PC-9 (cell line): ENCODE data around the gene BMP2K. TPM values are rescaled to one million over a fixed set of nuclear protein-coding genes. Genes with fewer than 3 reads are reported as not detected.

Experiments used
- BruUV-seq: library from RNA; stranded (reverse); fragments of 400-500 nt; replicated peaks from 2 replicates; lab custom pipeline; 2021; lab: Mats Ljungman, UMichigan
- CTCF ChIA-PET: fragments of 300-600 bp; sonication (Branson Sonifier 250); formaldehyde crosslinking; loops from one replicate; lab custom pipeline; 2022; ENCODE audit warnings: antibody characterized with exemption; lab: Charles Lee
- POLR2A ChIA-PET: fragments of 300-600 bp; sonication (Branson Sonifier 250); formaldehyde crosslinking; loops from one replicate; lab custom pipeline; 2022; ENCODE audit warnings: antibody characterized with exemption; ENCODE audit not compliant: unreplicated experiment; lab: Charles Lee
- DNase-seq, 2 experiments: peaks; one replicate each; pipeline versions ENCODE4 v3.0.0 to v3.0.0-alpha.2; 2015 to 2022; ENCODE audit warnings: mixed read lengths in 1 of 2
- H2AFZ ChIP-seq: fragments of 200-600 bp; sonication (generic); 2 replicates; pipeline ENCODE4 v1.8.1; 2017; ENCODE audit warnings: antibody characterized with exemption
- H3F3A ChIP-seq: fragments of 200-600 bp; sonication (generic); 2 replicates; pipeline ENCODE4 v1.8.1; 2017; ENCODE audit warnings: antibody characterized with exemption, mild to moderate bottlenecking, low read depth; ENCODE audit not compliant: insufficient read depth
- H3K27ac ChIP-seq: fragments of 200-600 bp; sonication (generic); 2 replicates; pipeline ENCODE4 v1.6.1; 2016; ENCODE audit warnings: mixed run types
- H3K27me3 ChIP-seq: fragments of 200-600 bp; sonication (generic); 2 replicates; pipeline ENCODE4 v1.6.1; 2016; ENCODE audit warnings: low read depth, mixed run types; ENCODE audit not compliant: insufficient read depth
- H3K36me3 ChIP-seq: fragments of 200-600 bp; sonication (generic); 2 replicates; pipeline ENCODE4 v1.6.1; 2016; ENCODE audit warnings: low read depth, mixed run types
- H3K4me1 ChIP-seq: fragments of 200-600 bp; sonication (generic); replicated peaks from 2 replicates; pipeline ENCODE4 v1.6.1; 2016; ENCODE audit warnings: mixed run types; ENCODE audit not compliant: insufficient read depth
- H3K4me2 ChIP-seq: fragments of 200-600 bp; sonication (generic); 2 replicates; pipeline ENCODE4 v1.6.1; 2017; ENCODE audit warnings: mixed run types
- H3K4me3 ChIP-seq: fragments of 200-600 bp; sonication (generic); 2 replicates; pipeline ENCODE4 v1.6.1; 2016; ENCODE audit warnings: mixed run types
- H3K79me2 ChIP-seq: fragments of 200-600 bp; sonication (generic); 2 replicates; pipeline ENCODE4 v1.6.1; 2017; ENCODE audit warnings: low read depth, mixed run types
- H3K9me2 ChIP-seq: fragments of 200-600 bp; sonication (generic); 2 replicates; pipeline ENCODE4 v1.8.1; 2017; ENCODE audit warnings: mild to moderate bottlenecking; ENCODE audit not compliant: insufficient read depth
- H3K9me3 ChIP-seq: fragments of 200-600 bp; sonication (generic); 2 replicates; pipeline ENCODE4 v1.8.1; 2016; ENCODE audit warnings: low read depth; ENCODE audit not compliant: insufficient read depth
- H4K20me1 ChIP-seq: fragments of 200-600 bp; sonication (generic); 2 replicates; pipeline ENCODE4 v1.8.1; 2017; ENCODE audit not compliant: insufficient read depth
- EZH2 ChIP-seq: fragments of 200-600 bp; sonication (generic); IDR thresholded peaks from 2 replicates; pipeline ENCODE4 v1.8.0; 2017; ENCODE audit warnings: antibody characterized with exemption, low read depth
- intact Hi-C: fragments of 100-400 bp; cut with micrococcal nuclease; formaldehyde crosslinking; loops from one replicate; pipeline ENCODE4 v1.10.0; 2022; ENCODE audit not compliant: unreplicated experiment
- total RNA-seq: library from RNA; stranded (reverse); gene quantifications from 2 replicates; pipeline ENCODE4 v1.2.3, GENCODE V29; 2021
- TF ChIP-seq, protein P1 (sequence below): fragments of 200-600 bp; sonication (generic); conservative IDR thresholded peaks from 2 replicates; pipeline ENCODE4 v1.6.1; 2017; ENCODE audit warnings: mixed run types, antibody characterized with exemption, mild to moderate bottlenecking, moderate library complexity

Gene BMP2K
- total RNA-seq, 1 experiment from 2014 or later: 12.2 TPM

GRCh38 chr4:78737973-78738372 lies 38.2 kb upstream of the BMP2K start:
- TF ChIP-seq, protein P1, sequence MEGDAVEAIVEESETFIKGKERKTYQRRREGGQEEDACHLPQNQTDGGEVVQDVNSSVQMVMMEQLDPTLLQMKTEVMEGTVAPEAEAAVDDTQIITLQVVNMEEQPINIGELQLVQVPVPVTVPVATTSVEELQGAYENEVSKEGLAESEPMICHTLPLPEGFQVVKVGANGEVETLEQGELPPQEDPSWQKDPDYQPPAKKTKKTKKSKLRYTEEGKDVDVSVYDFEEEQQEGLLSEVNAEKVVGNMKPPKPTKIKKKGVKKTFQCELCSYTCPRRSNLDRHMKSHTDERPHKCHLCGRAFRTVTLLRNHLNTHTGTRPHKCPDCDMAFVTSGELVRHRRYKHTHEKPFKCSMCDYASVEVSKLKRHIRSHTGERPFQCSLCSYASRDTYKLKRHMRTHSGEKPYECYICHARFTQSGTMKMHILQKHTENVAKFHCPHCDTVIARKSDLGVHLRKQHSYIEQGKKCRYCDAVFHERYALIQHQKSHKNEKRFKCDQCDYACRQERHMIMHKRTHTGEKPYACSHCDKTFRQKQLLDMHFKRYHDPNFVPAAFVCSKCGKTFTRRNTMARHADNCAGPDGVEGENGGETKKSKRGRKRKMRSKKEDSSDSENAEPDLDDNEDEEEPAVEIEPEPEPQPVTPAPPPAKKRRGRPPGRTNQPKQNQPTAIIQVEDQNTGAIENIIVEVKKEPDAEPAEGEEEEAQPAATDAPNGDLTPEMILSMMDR: no peak
- TF ChIP-seq EZH2: no peak
- H3K27me3 ChIP-seq: no peaks in the 10 kb centered on the region
- no peaks in the 10 kb centered on the region for H3K9me2 ChIP-seq
- H3K4me2 ChIP-seq: no peak overlapping the region
- DNase-seq: no peak
- H4K20me1 ChIP-seq: no peaks in the 10 kb centered on the region
- H3K27ac ChIP-seq: no peak overlapping the region
- H3K36me3 ChIP-seq: no peaks in the 10 kb centered on the region
- no peaks in the 10 kb centered on the region for H3F3A ChIP-seq
- intact Hi-C loops: no loop called here
- no TSS peak for BruUV-seq
- H3K79me2 ChIP-seq: no peaks in the 10 kb centered on the region
- H3K4me1 ChIP-seq: no peaks in the 10 kb centered on the region
- POLR2A ChIA-PET: no interaction called here
- CTCF ChIA-PET: no interaction called here
- no peak overlapping the region for H3K4me3 ChIP-seq
- H2AFZ ChIP-seq: no peak overlapping the region
- no peaks in the 10 kb centered on the region for H3K9me3 ChIP-seq

DNA sequence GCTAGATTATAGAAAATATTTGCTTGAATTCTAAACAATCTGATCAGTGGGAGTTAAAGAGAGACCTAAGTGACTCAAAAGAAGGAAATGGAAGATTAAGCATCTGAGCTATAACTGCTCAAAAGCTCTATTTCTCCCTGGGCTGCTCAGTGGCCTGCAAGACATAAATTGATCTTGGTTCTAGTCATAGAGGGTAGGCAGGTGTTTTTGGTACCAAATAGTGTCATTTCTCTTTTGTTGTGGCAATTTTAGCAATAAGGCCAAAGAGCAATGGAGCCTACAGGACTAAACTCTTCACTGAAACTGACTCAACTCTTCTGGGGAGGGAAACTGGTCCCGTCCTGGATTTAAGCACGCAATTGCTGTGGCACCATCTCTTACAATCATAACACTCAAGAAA lies 33.9 kb upstream of the BMP2K start:
- no peaks in the 10 kb centered on the region for H3K9me2 ChIP-seq
- intact Hi-C loops: no loop called here
- H2AFZ ChIP-seq: no peak overlapping the region
- H3K9me3 ChIP-seq: no peaks in the 10 kb centered on the region
- BruUV-seq: no TSS peak
- no peaks in the 10 kb centered on the region for H3K27me3 ChIP-seq
- ChIA-PET CTCF (no interaction called here), POLR2A (no interaction called here)
- no peaks in the 10 kb centered on the region for H3F3A ChIP-seq
- H3K4me2 ChIP-seq: no peak overlapping the region
- no peaks in the 10 kb centered on the region for H4K20me1 ChIP-seq
- no peaks in the 10 kb centered on the region for H3K4me1 ChIP-seq
- TF ChIP-seq EZH2: no peak
- H3K4me3 ChIP-seq: no peak overlapping the region
- H3K79me2 ChIP-seq: no peaks in the 10 kb centered on the region
- DNase-seq: no peak
- H3K36me3 ChIP-seq: no peaks in the 10 kb centered on the region
- H3K27ac ChIP-seq: no peak overlapping the region

GRCh38 chr4:78747475-78747922 lies 28.7 kb upstream of the BMP2K start:
- no peak for DNase-seq
- Histone ChIP-seq H3F3A (no peaks in the 10 kb centered on the region), H3K4me1 (no peaks in the 10 kb centered on the region), H3K9me3 (no peaks in the 10 kb centered on the region), H3K36me3 (no peaks in the 10 kb centered on the region), H3K27ac (no peak overlapping the region), H3K9me2 (no peaks in the 10 kb centered on the region), H3K27me3 (no peaks in the 10 kb centered on the region), H3K4me2 (no peak overlapping the region), H2AFZ (no peak overlapping the region), H3K4me3 (no peak overlapping the region), H3K79me2 (no peaks in the 10 kb centered on the region), H4K20me1 (no peaks in the 10 kb centered on the region)
- intact Hi-C loops: no loop called here
- TF ChIP-seq EZH2: no peak
- TF ChIP-seq, protein P1: no peak
- POLR2A ChIA-PET: no interaction called here
- CTCF ChIA-PET: no interaction called here
- BruUV-seq: no TSS peak

DNA sequence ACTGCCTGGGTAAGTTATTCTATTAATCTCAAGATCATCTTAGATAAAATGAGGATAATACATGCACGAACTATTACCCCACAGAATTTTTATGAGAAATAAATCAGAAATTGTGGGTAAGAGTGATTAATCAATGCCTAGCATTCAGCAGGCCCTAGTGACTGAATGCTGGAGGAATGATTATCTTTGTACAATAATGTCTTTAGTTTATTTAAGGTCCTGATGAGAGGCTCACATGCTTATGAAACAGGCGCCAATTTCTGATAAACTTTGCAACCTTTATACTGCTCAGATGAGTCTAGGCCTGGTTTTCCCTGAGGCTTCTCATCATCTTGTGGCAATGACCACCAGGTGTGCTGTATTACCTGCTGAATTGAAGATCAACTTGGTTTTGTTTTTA lies 27.8 kb upstream of the BMP2K start:
- Histone ChIP-seq H3F3A (no peaks in the 10 kb centered on the region), H3K27me3 (no peaks in the 10 kb centered on the region), H3K27ac (no peak overlapping the region), H3K4me3 (no peak overlapping the region), H3K9me3 (no peaks in the 10 kb centered on the region), H4K20me1 (no peaks in the 10 kb centered on the region), H3K4me2 (no peak overlapping the region), H3K36me3 (no peaks in the 10 kb centered on the region), H3K9me2 (no peaks in the 10 kb centered on the region), H2AFZ (no peak overlapping the region), H3K79me2 (no peaks in the 10 kb centered on the region), H3K4me1 (no peaks in the 10 kb centered on the region)
- ChIA-PET POLR2A (no interaction called here), CTCF (no interaction called here)
- DNase-seq: no peak
- BruUV-seq: no TSS peak
- TF ChIP-seq, protein P1: no peak
- TF ChIP-seq EZH2: no peak
- intact Hi-C loops: no loop called here
